ENCODE data around the gene EYS. TPM values are rescaled to one million over a fixed set of nuclear protein-coding genes. Genes with fewer than 3 reads are reported as not detected.

The EYS gene
- polyA plus RNA-seq, 1 of the 3 experiments (the other 2 are of a cell fraction) = 0.05 TPM

DNA sequence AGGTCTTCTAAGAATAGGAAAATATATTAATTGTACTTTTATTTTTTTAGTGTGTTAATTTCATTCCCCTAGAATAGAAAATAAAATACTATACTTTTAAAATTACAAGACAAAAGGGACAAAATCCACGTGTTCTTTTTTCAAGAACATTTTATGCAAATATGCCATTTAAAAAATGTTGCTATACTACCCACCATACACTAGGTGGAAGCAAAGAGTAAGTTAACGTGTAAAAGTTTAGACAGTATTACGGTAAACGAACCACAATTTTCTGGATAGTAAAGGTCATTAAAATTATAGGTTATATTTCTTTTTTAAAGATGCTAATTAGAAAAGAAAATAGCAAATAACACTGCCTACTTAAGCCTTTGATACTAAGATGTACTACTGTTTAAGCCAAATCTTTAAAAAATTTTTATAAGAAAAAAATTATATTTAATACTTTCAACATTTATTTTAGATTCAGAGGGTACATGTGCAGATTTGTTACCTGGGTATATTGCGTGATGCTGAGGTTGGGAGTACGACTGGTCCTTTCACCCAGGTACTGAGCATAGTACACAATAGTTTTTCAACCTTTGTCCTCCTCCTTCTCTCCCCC, 1783.8 kb downstream of the EYS start (continued):
- TF ChIP-seq POLR2AphosphoS5 (IDR thresholded peaks at IDR 0.05; ENCODE audit: low read depth, low read length) (no peak), RCOR1 (IDR thresholded peaks at IDR 0.05; ENCODE audit: low read length) (no peak), FOXJ3 (CRISPR knock-in tag; IDR thresholded peaks at IDR 0.05) (no peak), RAD21 (IDR thresholded peaks at IDR 0.05; ENCODE audit: low read length) (peak; percentile 79), YY1 (IDR thresholded peaks at IDR 0.05; ENCODE audit: low read depth) (no peak)
- TF ChIP-seq, protein P1, sequence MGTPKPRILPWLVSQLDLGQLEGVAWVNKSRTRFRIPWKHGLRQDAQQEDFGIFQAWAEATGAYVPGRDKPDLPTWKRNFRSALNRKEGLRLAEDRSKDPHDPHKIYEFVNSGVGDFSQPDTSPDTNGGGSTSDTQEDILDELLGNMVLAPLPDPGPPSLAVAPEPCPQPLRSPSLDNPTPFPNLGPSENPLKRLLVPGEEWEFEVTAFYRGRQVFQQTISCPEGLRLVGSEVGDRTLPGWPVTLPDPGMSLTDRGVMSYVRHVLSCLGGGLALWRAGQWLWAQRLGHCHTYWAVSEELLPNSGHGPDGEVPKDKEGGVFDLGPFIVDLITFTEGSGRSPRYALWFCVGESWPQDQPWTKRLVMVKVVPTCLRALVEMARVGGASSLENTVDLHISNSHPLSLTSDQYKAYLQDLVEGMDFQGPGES (IDR thresholded peaks at IDR 0.05; ENCODE audit: low read depth, low read length) = no peak

DNA sequence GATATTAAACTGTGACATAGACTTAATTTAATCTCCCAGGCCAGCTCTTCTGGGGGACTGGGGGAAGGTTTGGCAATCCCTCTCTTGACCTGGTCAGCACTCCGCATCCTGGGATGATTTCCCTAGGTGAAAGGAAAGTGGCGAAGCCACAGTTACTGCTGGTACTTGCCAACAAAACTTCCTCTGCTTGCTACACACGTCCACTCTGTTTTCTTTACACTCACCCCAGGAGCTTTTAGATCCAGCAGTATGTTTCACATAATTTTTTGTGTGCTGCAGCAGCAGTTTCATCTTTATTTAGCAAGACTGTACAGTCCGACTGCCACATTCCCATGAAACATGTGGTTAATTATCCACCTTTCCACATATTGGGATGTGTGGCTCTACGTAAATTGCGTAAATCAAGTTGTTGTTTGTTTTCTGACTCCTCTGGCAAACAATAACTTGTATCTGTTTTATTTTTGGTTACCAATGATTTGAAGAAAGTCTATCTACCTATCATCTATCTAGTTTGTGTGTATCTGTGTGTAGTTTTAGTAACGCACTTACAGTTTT, 1787.4 kb downstream of the EYS start:
- Histone ChIP-seq H3K79me2 (ENCODE audit: insufficient read depth) (no peaks in the 10 kb centered on the region), H3F3A (replicated peaks; ENCODE audit: insufficient read depth) (no peaks in the 10 kb centered on the region), H3K9me2 (no peaks in the 10 kb centered on the region), H3K4me2 (no peak overlapping the region), H3K4me1 (ENCODE audit: control insufficient read depth in 1 of 2, insufficient read depth in 2 of 2, low read depth in 1 of 2, low read length in 1 of 2) (peaks cover 0 to 6% of the 10 kb centered on the region in 2 experiments; a peak in 2 of 4 replicates), H3K9me3 (no peaks in the 10 kb centered on the region), H3K9ac (no peak overlapping the region), H3K36me3 (replicated peaks in 1 of 2; ENCODE audit: control insufficient read depth in 1 of 2, insufficient read depth in 2 of 2, low read length in 1 of 2) (no peaks in the 10 kb centered on the region), H3K4me3 (ENCODE audit: low read depth in 2 of 2, low read length in 1 of 2) (no peak overlapping the region), H3K27me3 (ENCODE audit: insufficient read depth) (0 out of 2 replicates have a peak, but pooled peaks cover 4% of the 10 kb centered on the region), H4K20me1 (ENCODE audit: insufficient read depth) (no peaks in the 10 kb centered on the region), H2AFZ (ENCODE audit: low read depth) (no peak overlapping the region), H3K27ac (ENCODE audit: low read depth in 2 of 2, low read length in 1 of 2) (no peak overlapping the region)
- peak; percentile 11 for DNase-seq
- POLR2A ChIA-PET = no interaction called here
- CTCF ChIA-PET = no interaction called here
- TF ChIP-seq POLR2AphosphoS5 (IDR thresholded peaks at IDR 0.05; ENCODE audit: low read depth, low read length) (no peak), CHD2 (IDR thresholded peaks at IDR 0.05; ENCODE audit: low read length, partially characterized antibody) (no peak), YY1 (IDR thresholded peaks at IDR 0.05; ENCODE audit: low read depth) (no peak), GABPA (IDR thresholded peaks at IDR 0.05; ENCODE audit: low read depth) (no peak)
- TF ChIP-seq, protein P2, sequence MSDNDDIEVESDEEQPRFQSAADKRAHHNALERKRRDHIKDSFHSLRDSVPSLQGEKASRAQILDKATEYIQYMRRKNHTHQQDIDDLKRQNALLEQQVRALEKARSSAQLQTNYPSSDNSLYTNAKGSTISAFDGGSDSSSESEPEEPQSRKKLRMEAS (IDR thresholded peaks at IDR 0.05; ENCODE audit: low read depth) = no peak
- WGBS (ENCODE audit: low lambda C conversion rate) = 71% methylated on average over 7 of the region's 7 CpGs

DNA sequence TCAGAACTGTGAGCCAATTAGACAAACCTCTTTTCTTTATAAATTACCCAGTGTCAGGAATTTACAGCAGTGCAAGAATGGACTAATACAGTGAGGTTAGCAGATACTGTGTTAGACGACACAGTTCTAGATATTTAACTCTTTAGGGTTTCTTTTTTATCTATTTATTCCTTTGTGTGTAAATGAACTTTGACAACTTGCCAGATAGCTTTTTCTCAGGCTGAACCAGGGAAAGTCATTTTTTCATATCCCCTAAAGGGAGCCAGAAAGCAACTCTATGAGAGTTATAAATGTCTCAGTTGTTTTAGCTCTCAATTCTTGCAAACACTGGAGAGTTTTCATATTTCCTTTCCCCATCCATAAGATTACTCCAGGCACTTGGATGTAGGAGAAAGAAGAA, 1794.1 kb downstream of the EYS start:
- no peaks in the 10 kb centered on the region for H3K27me3 ChIP-seq (ENCODE audit: insufficient read depth)
- H3K4me2 ChIP-seq = no peak overlapping the region
- no peaks in the 10 kb centered on the region for H3K9me2 ChIP-seq
- H3K4me1 ChIP-seq (ENCODE audit: control insufficient read depth in 1 of 2, insufficient read depth in 2 of 2, low read depth in 1 of 2, low read length in 1 of 2) = no peaks in the 10 kb centered on the region; a peak in 1 of 4 replicates
- 60% methylated on average over 1 of the region's 1 CpG for WGBS (ENCODE audit: low lambda C conversion rate)
- no peaks in the 10 kb centered on the region for H3K9me3 ChIP-seq
- no peaks in the 10 kb centered on the region for H3F3A ChIP-seq (replicated peaks; ENCODE audit: insufficient read depth)
- ChIA-PET CTCF (no interaction called here), POLR2A (no interaction called here)
- no peak overlapping the region for H2AFZ ChIP-seq (ENCODE audit: low read depth)
- no peaks in the 10 kb centered on the region for H4K20me1 ChIP-seq (ENCODE audit: insufficient read depth)
- no peaks in the 10 kb centered on the region for H3K79me2 ChIP-seq (ENCODE audit: insufficient read depth)
- H3K9ac ChIP-seq = no peak overlapping the region
- TF ChIP-seq EZH2phosphoT487 (IDR thresholded peaks at IDR 0.05; ENCODE audit: borderline replicate concordance, low read depth) (no peak), RCOR1 (IDR thresholded peaks at IDR 0.05; ENCODE audit: low read length) (no peak), JUND (IDR thresholded peaks at IDR 0.05) (no peak), YY1 (IDR thresholded peaks at IDR 0.05; ENCODE audit: low read depth) (no peak), EP300 (IDR thresholded peaks at IDR 0.05; ENCODE audit: borderline replicate concordance in 1 of 2, low read depth in 1 of 2, low read length in 1 of 2) (no peak), TAF1 (IDR thresholded peaks at IDR 0.05; ENCODE audit: borderline replicate concordance, low read depth, low read length) (no peak), NRF1 (IDR thresholded peaks at IDR 0.05; ENCODE audit: low read depth, low read length) (no peak), MXI1 (IDR thresholded peaks at IDR 0.05; ENCODE audit: low read depth, low read length) (no peak), ELF1 (IDR thresholded peaks at IDR 0.05) (no peak)
- TF ChIP-seq, protein P3, sequence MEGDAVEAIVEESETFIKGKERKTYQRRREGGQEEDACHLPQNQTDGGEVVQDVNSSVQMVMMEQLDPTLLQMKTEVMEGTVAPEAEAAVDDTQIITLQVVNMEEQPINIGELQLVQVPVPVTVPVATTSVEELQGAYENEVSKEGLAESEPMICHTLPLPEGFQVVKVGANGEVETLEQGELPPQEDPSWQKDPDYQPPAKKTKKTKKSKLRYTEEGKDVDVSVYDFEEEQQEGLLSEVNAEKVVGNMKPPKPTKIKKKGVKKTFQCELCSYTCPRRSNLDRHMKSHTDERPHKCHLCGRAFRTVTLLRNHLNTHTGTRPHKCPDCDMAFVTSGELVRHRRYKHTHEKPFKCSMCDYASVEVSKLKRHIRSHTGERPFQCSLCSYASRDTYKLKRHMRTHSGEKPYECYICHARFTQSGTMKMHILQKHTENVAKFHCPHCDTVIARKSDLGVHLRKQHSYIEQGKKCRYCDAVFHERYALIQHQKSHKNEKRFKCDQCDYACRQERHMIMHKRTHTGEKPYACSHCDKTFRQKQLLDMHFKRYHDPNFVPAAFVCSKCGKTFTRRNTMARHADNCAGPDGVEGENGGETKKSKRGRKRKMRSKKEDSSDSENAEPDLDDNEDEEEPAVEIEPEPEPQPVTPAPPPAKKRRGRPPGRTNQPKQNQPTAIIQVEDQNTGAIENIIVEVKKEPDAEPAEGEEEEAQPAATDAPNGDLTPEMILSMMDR (IDR thresholded peaks at IDR 0.05) = no peak
- TF ChIP-seq, protein P4, sequence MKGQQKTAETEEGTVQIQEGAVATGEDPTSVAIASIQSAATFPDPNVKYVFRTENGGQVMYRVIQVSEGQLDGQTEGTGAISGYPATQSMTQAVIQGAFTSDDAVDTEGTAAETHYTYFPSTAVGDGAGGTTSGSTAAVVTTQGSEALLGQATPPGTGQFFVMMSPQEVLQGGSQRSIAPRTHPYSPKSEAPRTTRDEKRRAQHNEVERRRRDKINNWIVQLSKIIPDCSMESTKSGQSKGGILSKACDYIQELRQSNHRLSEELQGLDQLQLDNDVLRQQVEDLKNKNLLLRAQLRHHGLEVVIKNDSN (IDR thresholded peaks at IDR 0.05; ENCODE audit: borderline replicate concordance, low read depth) = no peak
- H3K4me3 ChIP-seq (ENCODE audit: low read depth in 2 of 2, low read length in 1 of 2) = no peak overlapping the region
- no peaks in the 10 kb centered on the region for H3K36me3 ChIP-seq (replicated peaks in 1 of 2; ENCODE audit: control insufficient read depth in 1 of 2, insufficient read depth in 2 of 2, low read length in 1 of 2)
- H3K27ac ChIP-seq (ENCODE audit: low read depth in 2 of 2, low read length in 1 of 2) = no peak overlapping the region
- DNase-seq = no peak

Measured in SK-N-SH (cell line).